H9 (cell line): ENCODE data around the gene GABRB1. TPM values are rescaled to one million over a fixed set of nuclear protein-coding genes. Genes with fewer than 3 reads are reported as not detected.

ENCODE experiments used
- DNase-seq: peaks from one replicate; pipeline ENCODE4 v3.0.0-alpha.2; 2017
- H2AFZ ChIP-seq: one replicate; pipeline ENCODE4 v1.6.1; 2013; ENCODE audit warnings: mild to moderate bottlenecking, low read length, control low read depth, moderate library complexity
- H2AK5ac ChIP-seq: 2 replicates; pipeline ENCODE4 v1.6.1; 2013; ENCODE audit warnings: low read length, control low read depth, mixed read lengths; ENCODE audit not compliant: insufficient read length
- H2BK120ac ChIP-seq: one replicate; pipeline ENCODE4 v1.6.1; 2013; ENCODE audit warnings: low read depth, mild to moderate bottlenecking, low read length, control low read depth, inconsistent platforms; ENCODE audit not compliant: poor library complexity, severe bottlenecking
- H2BK12ac ChIP-seq: 2 replicates; pipeline ENCODE4 v1.6.1; 2013; ENCODE audit warnings: low read length, control low read depth, mixed read lengths, low read depth; ENCODE audit not compliant: insufficient read length
- H2BK15ac ChIP-seq: 2 replicates; pipeline ENCODE4 v1.6.1; 2013; ENCODE audit warnings: low read depth, low read length, control low read depth
- H2BK20ac ChIP-seq: one replicate; pipeline ENCODE4 v1.6.1; 2013; ENCODE audit warnings: low read depth, mild to moderate bottlenecking, low read length, control low read depth, inconsistent platforms; ENCODE audit not compliant: poor library complexity, severe bottlenecking
- H2BK5ac ChIP-seq: 2 replicates; pipeline ENCODE4 v1.6.1; 2013; ENCODE audit warnings: low read length, control low read depth, mixed read lengths; ENCODE audit not compliant: insufficient read length
- H3K14ac ChIP-seq: 2 replicates; pipeline ENCODE4 v1.6.1; 2013; ENCODE audit warnings: low read length, control low read depth; ENCODE audit not compliant: insufficient read depth
- H3K18ac ChIP-seq: 2 replicates; pipeline ENCODE4 v1.6.1; 2013; ENCODE audit warnings: low read depth, mild to moderate bottlenecking, mixed read lengths, low read length, control low read depth; ENCODE audit not compliant: insufficient read length
- H3K23ac ChIP-seq: 2 replicates; pipeline ENCODE4 v1.6.1; 2013; ENCODE audit warnings: low read length, control low read depth, mixed read lengths, low read depth; ENCODE audit not compliant: insufficient read length
- H3K23me2 ChIP-seq: 2 replicates; pipeline ENCODE4 v1.6.1; 2013; ENCODE audit warnings: low read depth, mild to moderate bottlenecking, mixed read lengths, low read length, control low read depth; ENCODE audit not compliant: insufficient read length, poor library complexity, severe bottlenecking
- H3K27ac ChIP-seq: 2 replicates; pipeline ENCODE4 v1.5.1; 2013; ENCODE audit warnings: low read length, control low read depth, mixed read lengths, low read depth; ENCODE audit not compliant: insufficient read length
- H3K27me3 ChIP-seq: 2 replicates; pipeline ENCODE4 v1.6.1; 2013; ENCODE audit warnings: low read length, control low read depth, inconsistent platforms; ENCODE audit not compliant: insufficient read depth
- H3K4ac ChIP-seq: 2 replicates; pipeline ENCODE4 v1.6.1; 2013; ENCODE audit warnings: low read depth, mild to moderate bottlenecking, control low read depth, inconsistent platforms, low read length, moderate library complexity
- H3K4me1 ChIP-seq: 2 replicates; pipeline ENCODE4 v1.6.1; 2013; ENCODE audit warnings: low read length, control low read depth, inconsistent platforms; ENCODE audit not compliant: insufficient read depth
- H3K4me2 ChIP-seq: 2 replicates; pipeline ENCODE4 v1.6.1; 2013; ENCODE audit warnings: low read length, control low read depth, mixed read lengths; ENCODE audit not compliant: insufficient read length, insufficient read depth
- H3K56ac ChIP-seq: 2 replicates; pipeline ENCODE4 v1.6.1; 2013; ENCODE audit warnings: low read depth, mild to moderate bottlenecking, mixed read lengths, low read length, control low read depth; ENCODE audit not compliant: insufficient read length
- H3K79me1 ChIP-seq: 2 replicates; pipeline ENCODE4 v1.6.1; 2013; ENCODE audit warnings: low read depth, mild to moderate bottlenecking, moderate library complexity, low read length, control low read depth, inconsistent platforms; ENCODE audit not compliant: insufficient read depth, poor library complexity, severe bottlenecking
- H3K79me2 ChIP-seq: 2 replicates; pipeline ENCODE4 v1.6.1; 2013; ENCODE audit warnings: low read length, control low read depth, inconsistent platforms; ENCODE audit not compliant: insufficient read depth
- H3K9ac ChIP-seq: 2 replicates; pipeline ENCODE4 v1.6.1; 2013; ENCODE audit warnings: low read length, control low read depth, mixed read lengths; ENCODE audit not compliant: insufficient read length; ENCODE audit errors: extremely low read depth
- H3K9me3 ChIP-seq: one replicate; pipeline ENCODE4 v1.6.1; 2013; ENCODE audit warnings: low read depth, low read length, inconsistent platforms; ENCODE audit not compliant: control insufficient read depth
- H3T11ph ChIP-seq: one replicate; pipeline ENCODE4 v1.6.1; 2013; ENCODE audit warnings: mild to moderate bottlenecking, low read length, control low read depth, inconsistent platforms
- H4K20me1 ChIP-seq: one replicate; pipeline ENCODE4 v1.6.1; 2013; ENCODE audit not compliant: control insufficient read depth, insufficient read length, insufficient read depth
- H4K5ac ChIP-seq: 2 replicates; pipeline ENCODE4 v1.6.1; 2013; ENCODE audit warnings: low read depth, mild to moderate bottlenecking, mixed read lengths, low read length, control low read depth; ENCODE audit not compliant: insufficient read length
- H4K8ac ChIP-seq: replicated peaks from 2 replicates; pipeline ENCODE4 v1.6.1; 2013; ENCODE audit warnings: low read length, control low read depth, mixed read lengths, low read depth; ENCODE audit not compliant: insufficient read length
- H4K91ac ChIP-seq: 2 replicates; pipeline ENCODE4 v1.6.1; 2013; ENCODE audit warnings: low read depth, mild to moderate bottlenecking, moderate library complexity, mixed read lengths, low read length, control low read depth; ENCODE audit not compliant: insufficient read length
- H3K27ac Mint-ChIP-seq, 3 experiments: 2 replicates in 2 of 3; 3 replicates in 1 of 3; pipeline ENCODE4 v1.8.0; 2020 to 2021; ENCODE audit warnings: mixed read lengths in 3 of 3, mild to moderate bottlenecking in 1 of 3, moderate library complexity in 1 of 3
- H3K27me3 Mint-ChIP-seq: 2 replicates; pipeline ENCODE4 v1.8.0; 2021; ENCODE audit warnings: low read depth, mild to moderate bottlenecking, moderate library complexity, mixed read lengths
- H3K36me3 Mint-ChIP-seq, 3 experiments: 2 replicates in 2 of 3; 3 replicates in 1 of 3; pipeline ENCODE4 v1.8.0; 2020 to 2021; ENCODE audit warnings: low read depth in 3 of 3, mixed read lengths in 3 of 3; ENCODE audit not compliant: insufficient read depth in 1 of 3
- H3K4me1 Mint-ChIP-seq, 2 experiments: 2 replicates each; pipeline ENCODE4 v1.8.0; 2020; ENCODE audit warnings: mixed read lengths in 2 of 2
- H3K4me3 Mint-ChIP-seq, 2 experiments: 2 replicates in 1 of 2; 3 replicates in 1 of 2; pipeline ENCODE4 v1.8.0; 2020 to 2021; ENCODE audit warnings: mild to moderate bottlenecking in 2 of 2, mixed read lengths in 2 of 2, moderate library complexity in 1 of 2
- H3K9me3 Mint-ChIP-seq, 2 experiments: 2 replicates in 1 of 2; 3 replicates in 1 of 2; pipeline ENCODE4 v1.8.0; 2020; ENCODE audit warnings: mild to moderate bottlenecking in 2 of 2, mixed read lengths in 2 of 2, moderate library complexity in 1 of 2
- CTCF ChIP-seq: fragments of 200-600 bp; sonication (generic); conservative IDR thresholded peaks from 3 replicates; pipeline ENCODE4 v1.8.0; 2021; ENCODE audit warnings: antibody characterized with exemption, mild to moderate bottlenecking
- WGBS: extraction: QIAGEN DNeasy Blood & Tissue Kit; methylation state at CpG from one replicate; pipeline ENCODE4 v1.1.7; 2013; ENCODE audit warnings: missing lambda C conversion rate, low lambda C conversion rate, mixed read lengths; ENCODE audit not compliant: insufficient read length; ENCODE audit errors: extremely low coverage; 5-methylcytosine and 5-hydroxymethylcytosine counted together
- total RNA-seq: library from RNA; stranded (reverse); gene quantifications from 2 replicates; pipeline ENCODE4 v1.2.1, GENCODE V29; 2021

The GABRB1 gene
- total RNA-seq, 1 experiment from 2014 or later: 0.39 TPM

- Histone ChIP-seq H2AFZ (no peak overlapping the region), H2BK20ac (no peak overlapping the region), H2BK12ac (no peak overlapping the region), H3K23me2 (no peaks in the 10 kb centered on the region), H2BK120ac (no peak overlapping the region), H3K14ac (no peak overlapping the region), H2BK15ac (no peak overlapping the region), H2BK5ac (no peak overlapping the region), H3T11ph (no peak overlapping the region), H3K4ac (no peak overlapping the region), H4K5ac (no peak overlapping the region), H3K9me3 (no peaks in the 10 kb centered on the region), H3K79me2 (no peaks in the 10 kb centered on the region), H3K23ac (no peak overlapping the region), H3K4me2 (no peak overlapping the region), H2AK5ac (no peak overlapping the region), H3K27me3 (no peaks in the 10 kb centered on the region), H3K56ac (no peak overlapping the region), H4K20me1 (no peaks in the 10 kb centered on the region), H3K79me1 (no peaks in the 10 kb centered on the region), H3K27ac (no peak overlapping the region), H4K8ac (no peak overlapping the region), H3K4me1 (no peaks in the 10 kb centered on the region), H4K91ac (no peak overlapping the region), H3K9ac (no peak overlapping the region), H3K18ac (no peak overlapping the region)
- no peak overlapping the region for H3K27ac Mint-ChIP-seq
- no peaks in the 10 kb centered on the region for H3K9me3 Mint-ChIP-seq
- no peaks in the 10 kb centered on the region for H3K4me1 Mint-ChIP-seq
- no CpG with 5 or more reads among the region's 1 CpG for WGBS
- no peaks in the 10 kb centered on the region for H3K36me3 Mint-ChIP-seq
- DNase-seq: no peak
- H3K4me3 Mint-ChIP-seq: no peak overlapping the region
- no peak for TF ChIP-seq CTCF
- peaks cover 8% of the 10 kb centered on the region for H3K27me3 Mint-ChIP-seq
Measured at GRCh38 chr4:47217291-47217690, 185.9 kb downstream of the GABRB1 start.
